HepG2 (cell line): ENCODE measurements around the gene ADGRG1. TPM values are rescaled to one million over a fixed set of nuclear protein-coding genes. Genes with fewer than 3 reads are reported as not detected.
A peak's percentile ranks its signal among the peaks of the same experiment; 100 is the strongest.

ENCODE experiments used
- CREM ChIP-seq, 2 experiments: sonication (generic) in 1 of 2; formaldehyde crosslinking in 1 of 2; IDR thresholded peaks; 2 replicates each; pipeline versions ENCODE4 v1.4.0 to v1.6.1; 2016 to 2020; ENCODE audit warnings: antibody characterized with exemption in 1 of 2, mild to moderate bottlenecking in 1 of 2, missing genetic modification reagents in 1 of 2
- HDAC1 ChIP-seq: sonication (generic); formaldehyde crosslinking; IDR thresholded peaks from 2 replicates; pipeline ENCODE4 v1.5.1; 2020; ENCODE audit warnings: mild to moderate bottlenecking, missing genetic modification reagents
- HDAC2 ChIP-seq: sonication (generic); formaldehyde crosslinking; IDR thresholded peaks from 2 replicates; pipeline ENCODE4 v1.4.0; 2020; ENCODE audit warnings: missing genetic modification reagents
- HMG20A ChIP-seq: IDR thresholded peaks from 2 replicates; pipeline ENCODE4 v1.6.1; 2016; ENCODE audit warnings: borderline replicate concordance
- SIX1 ChIP-seq: sonication (generic); formaldehyde crosslinking; IDR thresholded peaks from 2 replicates; pipeline ENCODE4 v1.4.0; 2020; ENCODE audit warnings: missing genetic modification reagents, borderline replicate concordance
- STAG1 ChIP-seq: sonication (generic); formaldehyde crosslinking; IDR thresholded peaks from 2 replicates; pipeline ENCODE4 v1.4.0; 2020; ENCODE audit warnings: missing genetic modification reagents
- XBP1 ChIP-seq: sonication (generic); formaldehyde crosslinking; IDR thresholded peaks from 2 replicates; pipeline ENCODE4 v1.5.0; 2020; ENCODE audit warnings: missing genetic modification reagents
- ZNF20 ChIP-seq: sonication (generic); formaldehyde crosslinking; IDR thresholded peaks from 2 replicates; pipeline ENCODE4 v1.4.0; 2020; ENCODE audit warnings: mild to moderate bottlenecking, moderate library complexity, missing genetic modification reagents
- ZNF317 ChIP-seq: sonication (generic); formaldehyde crosslinking; IDR thresholded peaks from 2 replicates; pipeline ENCODE4 v1.5.0; 2020; ENCODE audit warnings: mild to moderate bottlenecking, missing genetic modification reagents
- ZNF703 ChIP-seq: sonication (generic); formaldehyde crosslinking; IDR thresholded peaks from 2 replicates; pipeline ENCODE4 v1.5.1; 2020; ENCODE audit warnings: missing genetic modification reagents, mild to moderate bottlenecking, moderate library complexity, borderline replicate concordance
- polyA plus RNA-seq, 8 experiments: library from polyadenylated mRNA; depleted of rRNA in 3 of 8; stranded (reverse) in 7 of 8; unstranded in 1 of 8; fragments of >200 nt; fragmentation: Illumina TruSeq in 4 of 8; extraction: Trizol in 4 of 8; gene quantifications; 2 replicates each; pipeline versions ENCODE4 v1.2.1 to v1.2.3, GENCODE V29; 2011 to 2016; ENCODE audit warnings: low read depth in 4 of 8, missing spikeins in 1 of 8, mixed read lengths in 1 of 8; ENCODE audit not compliant: insufficient read depth in 1 of 8
- total RNA-seq, 5 experiments: library from RNA; depleted of rRNA; stranded (reverse); fragments of >200 nt; fragmentation: Illumina TruSeq; extraction: Trizol; gene quantifications; 2 replicates each; pipeline ENCODE4 v1.2.3, GENCODE V29; 2016; ENCODE audit warnings: low read depth in 1 of 5
- TF ChIP-seq, protein P1 (sequence below): sonication (generic); formaldehyde crosslinking; IDR thresholded peaks from 2 replicates; pipeline ENCODE4 v1.4.0; 2020; ENCODE audit warnings: low read depth, missing genetic modification reagents
- TF ChIP-seq, protein P2 (sequence below): sonication (generic); formaldehyde crosslinking; IDR thresholded peaks from 2 replicates; pipeline ENCODE4 v1.5.1; 2020; ENCODE audit warnings: mild to moderate bottlenecking, missing genetic modification reagents, borderline replicate concordance
- TF ChIP-seq, protein P3 (sequence below): sonication (generic); formaldehyde crosslinking; IDR thresholded peaks from 2 replicates; pipeline ENCODE4 v1.5.1; 2020; ENCODE audit warnings: mild to moderate bottlenecking, missing genetic modification reagents, borderline replicate concordance
- TF ChIP-seq, protein P4 (sequence below): sonication (generic); formaldehyde crosslinking; IDR thresholded peaks from 2 replicates; pipeline ENCODE4 v1.4.0; 2020; ENCODE audit warnings: mild to moderate bottlenecking, missing genetic modification reagents

Gene ADGRG1
- total and polyA plus RNA-seq, 2 of the 13 experiments (the other 11 are each of a cell fraction or from before 2014, with no cell fraction given): 2.7 to 5.9 TPM

DNA sequence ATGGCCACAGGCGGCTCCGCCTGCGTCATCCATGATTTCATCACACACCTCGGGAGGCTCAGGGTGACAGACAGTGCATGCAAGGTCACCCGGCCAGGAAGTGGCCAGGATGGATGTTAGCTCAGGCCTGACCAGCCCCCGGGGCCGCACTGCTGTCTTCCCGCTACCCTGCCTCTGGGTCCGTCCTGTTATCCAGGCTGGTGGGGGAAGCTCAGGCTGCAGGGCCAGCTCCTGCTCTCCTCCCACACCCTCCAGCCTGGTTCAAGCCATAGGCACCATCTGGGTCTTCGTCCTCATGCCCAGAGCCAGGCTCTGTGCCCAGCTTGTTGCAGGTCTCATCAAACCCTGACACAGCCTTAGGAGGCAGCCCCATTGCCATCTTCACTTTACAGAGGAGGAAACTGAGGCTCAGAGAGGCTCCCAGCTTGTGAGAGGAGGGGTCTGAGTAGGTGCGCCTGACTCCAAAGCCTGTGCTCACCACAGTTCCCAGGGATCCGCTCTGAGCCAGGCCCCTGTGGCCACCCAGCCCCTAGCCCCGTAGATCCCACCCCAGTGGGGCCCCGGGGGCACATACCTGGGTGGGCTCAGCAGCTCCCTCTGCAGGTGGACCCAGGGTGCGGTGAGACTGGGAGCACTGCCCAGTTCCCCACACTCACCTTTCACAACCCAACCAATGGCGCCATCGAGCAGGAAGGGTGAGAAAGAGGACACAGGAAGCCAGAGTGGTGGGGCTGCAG is 39.3 kb downstream of the ADGRG1 start (continued):
- TF ChIP-seq, protein P1, sequence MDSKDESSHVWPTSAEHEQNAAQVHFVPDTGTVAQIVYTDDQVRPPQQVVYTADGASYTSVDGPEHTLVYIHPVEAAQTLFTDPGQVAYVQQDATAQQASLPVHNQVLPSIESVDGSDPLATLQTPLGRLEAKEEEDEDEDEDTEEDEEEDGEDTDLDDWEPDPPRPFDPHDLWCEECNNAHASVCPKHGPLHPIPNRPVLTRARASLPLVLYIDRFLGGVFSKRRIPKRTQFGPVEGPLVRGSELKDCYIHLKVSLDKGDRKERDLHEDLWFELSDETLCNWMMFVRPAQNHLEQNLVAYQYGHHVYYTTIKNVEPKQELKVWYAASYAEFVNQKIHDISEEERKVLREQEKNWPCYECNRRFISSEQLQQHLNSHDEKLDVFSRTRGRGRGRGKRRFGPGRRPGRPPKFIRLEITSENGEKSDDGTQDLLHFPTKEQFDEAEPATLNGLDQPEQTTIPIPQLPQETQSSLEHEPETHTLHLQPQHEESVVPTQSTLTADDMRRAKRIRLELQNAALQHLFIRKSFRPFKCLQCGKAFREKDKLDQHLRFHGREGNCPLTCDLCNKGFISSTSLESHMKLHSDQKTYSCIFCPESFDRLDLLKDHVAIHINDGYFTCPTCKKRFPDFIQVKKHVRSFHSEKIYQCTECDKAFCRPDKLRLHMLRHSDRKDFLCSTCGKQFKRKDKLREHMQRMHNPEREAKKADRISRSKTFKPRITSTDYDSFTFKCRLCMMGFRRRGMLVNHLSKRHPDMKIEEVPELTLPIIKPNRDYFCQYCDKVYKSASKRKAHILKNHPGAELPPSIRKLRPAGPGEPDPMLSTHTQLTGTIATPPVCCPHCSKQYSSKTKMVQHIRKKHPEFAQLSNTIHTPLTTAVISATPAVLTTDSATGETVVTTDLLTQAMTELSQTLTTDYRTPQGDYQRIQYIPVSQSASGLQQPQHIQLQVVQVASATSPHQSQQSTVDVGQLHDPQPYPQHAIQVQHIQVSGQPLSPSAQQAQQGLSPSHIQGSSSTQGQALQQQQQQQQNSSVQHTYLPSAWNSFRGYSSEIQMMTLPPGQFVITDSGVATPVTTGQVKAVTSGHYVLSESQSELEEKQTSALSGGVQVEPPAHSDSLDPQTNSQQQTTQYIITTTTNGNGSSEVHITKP (CRISPR knock-in tag): no peak
- TF ChIP-seq STAG1 (CRISPR knock-in tag) (peak; percentile 32), HMG20A (CRISPR knock-in tag) (peak; percentile 67; the same call in 1 of the 2 replicates), CREM (IDR thresholded peaks at IDR 0.05) (peak; percentile 90), CREM (CRISPR knock-in tag; IDR thresholded peaks at IDR 0.05) (no peak), ZNF20 (CRISPR knock-in tag) (no peak), ZNF703 (CRISPR knock-in tag) (no peak), XBP1 (CRISPR knock-in tag) (no peak; the same call in 1 of the 2 replicates), ZNF317 (peak; percentile 86), SIX1 (CRISPR knock-in tag) (no peak; the same call in 1 of the 2 replicates), HDAC2 (CRISPR knock-in tag) (peak; percentile 92), HDAC1 (peak; percentile 73)
- TF ChIP-seq, protein P2, sequence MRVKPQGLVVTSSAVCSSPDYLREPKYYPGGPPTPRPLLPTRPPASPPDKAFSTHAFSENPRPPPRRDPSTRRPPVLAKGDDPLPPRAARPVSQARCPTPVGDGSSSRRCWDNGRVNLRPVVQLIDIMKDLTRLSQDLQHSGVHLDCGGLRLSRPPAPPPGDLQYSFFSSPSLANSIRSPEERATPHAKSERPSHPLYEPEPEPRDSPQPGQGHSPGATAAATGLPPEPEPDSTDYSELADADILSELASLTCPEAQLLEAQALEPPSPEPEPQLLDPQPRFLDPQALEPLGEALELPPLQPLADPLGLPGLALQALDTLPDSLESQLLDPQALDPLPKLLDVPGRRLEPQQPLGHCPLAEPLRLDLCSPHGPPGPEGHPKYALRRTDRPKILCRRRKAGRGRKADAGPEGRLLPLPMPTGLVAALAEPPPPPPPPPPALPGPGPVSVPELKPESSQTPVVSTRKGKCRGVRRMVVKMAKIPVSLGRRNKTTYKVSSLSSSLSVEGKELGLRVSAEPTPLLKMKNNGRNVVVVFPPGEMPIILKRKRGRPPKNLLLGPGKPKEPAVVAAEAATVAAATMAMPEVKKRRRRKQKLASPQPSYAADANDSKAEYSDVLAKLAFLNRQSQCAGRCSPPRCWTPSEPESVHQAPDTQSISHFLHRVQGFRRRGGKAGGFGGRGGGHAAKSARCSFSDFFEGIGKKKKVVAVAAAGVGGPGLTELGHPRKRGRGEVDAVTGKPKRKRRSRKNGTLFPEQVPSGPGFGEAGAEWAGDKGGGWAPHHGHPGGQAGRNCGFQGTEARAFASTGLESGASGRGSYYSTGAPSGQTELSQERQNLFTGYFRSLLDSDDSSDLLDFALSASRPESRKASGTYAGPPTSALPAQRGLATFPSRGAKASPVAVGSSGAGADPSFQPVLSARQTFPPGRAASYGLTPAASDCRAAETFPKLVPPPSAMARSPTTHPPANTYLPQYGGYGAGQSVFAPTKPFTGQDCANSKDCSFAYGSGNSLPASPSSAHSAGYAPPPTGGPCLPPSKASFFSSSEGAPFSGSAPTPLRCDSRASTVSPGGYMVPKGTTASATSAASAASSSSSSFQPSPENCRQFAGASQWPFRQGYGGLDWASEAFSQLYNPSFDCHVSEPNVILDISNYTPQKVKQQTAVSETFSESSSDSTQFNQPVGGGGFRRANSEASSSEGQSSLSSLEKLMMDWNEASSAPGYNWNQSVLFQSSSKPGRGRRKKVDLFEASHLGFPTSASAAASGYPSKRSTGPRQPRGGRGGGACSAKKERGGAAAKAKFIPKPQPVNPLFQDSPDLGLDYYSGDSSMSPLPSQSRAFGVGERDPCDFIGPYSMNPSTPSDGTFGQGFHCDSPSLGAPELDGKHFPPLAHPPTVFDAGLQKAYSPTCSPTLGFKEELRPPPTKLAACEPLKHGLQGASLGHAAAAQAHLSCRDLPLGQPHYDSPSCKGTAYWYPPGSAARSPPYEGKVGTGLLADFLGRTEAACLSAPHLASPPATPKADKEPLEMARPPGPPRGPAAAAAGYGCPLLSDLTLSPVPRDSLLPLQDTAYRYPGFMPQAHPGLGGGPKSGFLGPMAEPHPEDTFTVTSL: peak; percentile 66; the same call in 1 of the 2 replicates
- TF ChIP-seq, protein P3, sequence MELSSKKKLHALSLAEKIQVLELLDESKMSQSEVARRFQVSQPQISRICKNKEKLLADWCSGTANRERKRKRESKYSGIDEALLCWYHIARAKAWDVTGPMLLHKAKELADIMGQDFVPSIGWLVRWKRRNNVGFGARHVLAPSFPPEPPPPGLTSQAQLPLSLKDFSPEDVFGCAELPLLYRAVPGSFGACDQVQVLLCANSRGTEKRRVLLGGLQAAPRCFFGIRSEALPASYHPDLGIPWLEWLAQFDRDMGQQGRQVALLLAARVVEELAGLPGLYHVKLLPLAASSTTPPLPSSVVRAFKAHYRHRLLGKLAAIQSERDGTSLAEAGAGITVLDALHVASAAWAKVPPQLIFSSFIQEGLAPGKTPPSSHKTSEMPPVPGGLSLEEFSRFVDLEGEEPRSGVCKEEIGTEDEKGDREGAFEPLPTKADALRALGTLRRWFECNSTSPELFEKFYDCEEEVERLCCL (CRISPR knock-in tag): no peak
- TF ChIP-seq, protein P4, sequence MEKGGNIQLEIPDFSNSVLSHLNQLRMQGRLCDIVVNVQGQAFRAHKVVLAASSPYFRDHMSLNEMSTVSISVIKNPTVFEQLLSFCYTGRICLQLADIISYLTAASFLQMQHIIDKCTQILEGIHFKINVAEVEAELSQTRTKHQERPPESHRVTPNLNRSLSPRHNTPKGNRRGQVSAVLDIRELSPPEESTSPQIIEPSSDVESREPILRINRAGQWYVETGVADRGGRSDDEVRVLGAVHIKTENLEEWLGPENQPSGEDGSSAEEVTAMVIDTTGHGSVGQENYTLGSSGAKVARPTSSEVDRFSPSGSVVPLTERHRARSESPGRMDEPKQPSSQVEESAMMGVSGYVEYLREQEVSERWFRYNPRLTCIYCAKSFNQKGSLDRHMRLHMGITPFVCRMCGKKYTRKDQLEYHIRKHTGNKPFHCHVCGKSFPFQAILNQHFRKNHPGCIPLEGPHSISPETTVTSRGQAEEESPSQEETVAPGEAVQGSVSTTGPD (CRISPR knock-in tag): no peak
